Measurements from ENCODE around the gene RDX. TPM values are rescaled to one million over a fixed set of nuclear protein-coding genes. Genes with fewer than 3 reads are reported as not detected.

The RDX gene
- total RNA-seq, 1 experiment from 2014 or later = 250 TPM

GRCh38 chr11:110158317-110159200 lies 137.9 kb downstream of the RDX start:
- no peaks in the 10 kb centered on the region for H3K27me3 ChIP-seq (replicated peaks; ENCODE audit: control insufficient read depth, insufficient read depth, low read length)
- BruUV-seq (replicated peaks) = no TSS peak
- peaks cover 1% of the 10 kb centered on the region; the same call in 1 of the 2 replicates for H3K36me3 ChIP-seq (ENCODE audit: control insufficient read depth, insufficient read depth, low read length)
- Mint-ChIP-seq H3K4me3 (ENCODE audit: unreplicated experiment) (no peak overlapping the region), H3K27me3 (ENCODE audit: insufficient read depth, unreplicated experiment) (no peaks in the 10 kb centered on the region), H3K9me3 (ENCODE audit: unreplicated experiment) (no peaks in the 10 kb centered on the region), H3K36me3 (ENCODE audit: insufficient read depth, unreplicated experiment) (peaks cover 44% of the 10 kb centered on the region), H3K4me1 (ENCODE audit: low read depth, unreplicated experiment) (peaks cover 16% of the 10 kb centered on the region), H3K27ac (ENCODE audit: unreplicated experiment) (peak overlapping the region; percentile 19)
- H3K9me3 ChIP-seq = no peaks in the 10 kb centered on the region
- peaks cover 11% of the 10 kb centered on the region for H3K4me1 ChIP-seq
- ChIA-PET POLR2A (no interaction called here), CTCF (no interaction called here)
- no peak overlapping the region for H3K4me3 ChIP-seq (ENCODE audit: low read depth, low read length)
- TF ChIP-seq CTCF (IDR thresholded peaks at IDR 0.05; ENCODE audit: insufficient read depth in 1 of 2, low read depth in 1 of 2, low read length in 1 of 2, severe bottlenecking in 1 of 2, unreplicated experiment in 1 of 2) = no peak
- peak in 1 of 2 experiments; percentile 46 for DNase-seq
- intact Hi-C loops (cut with micrococcal nuclease; ENCODE audit: unreplicated experiment) = no loop called here

- Histone ChIP-seq H3K27me3 (replicated peaks; ENCODE audit: control insufficient read depth, insufficient read depth, low read length) (no peaks in the 10 kb centered on the region), H3K36me3 (ENCODE audit: control insufficient read depth, insufficient read depth, low read length) (peaks cover 1% of the 10 kb centered on the region; the same call in 1 of the 2 replicates), H3K4me3 (ENCODE audit: low read depth, low read length) (no peak overlapping the region), H3K9me3 (no peaks in the 10 kb centered on the region), H3K4me1 (peaks cover 11% of the 10 kb centered on the region)
- Mint-ChIP-seq H3K4me3 (ENCODE audit: unreplicated experiment) (no peak overlapping the region), H3K27me3 (ENCODE audit: insufficient read depth, unreplicated experiment) (no peaks in the 10 kb centered on the region), H3K27ac (ENCODE audit: unreplicated experiment) (no peak overlapping the region), H3K9me3 (ENCODE audit: unreplicated experiment) (no peaks in the 10 kb centered on the region), H3K36me3 (ENCODE audit: insufficient read depth, unreplicated experiment) (peaks cover 38% of the 10 kb centered on the region), H3K4me1 (ENCODE audit: low read depth, unreplicated experiment) (peaks cover 16% of the 10 kb centered on the region)
- ChIA-PET POLR2A (no interaction called here), CTCF (no interaction called here)
- DNase-seq = no peak
- no peak for TF ChIP-seq CTCF (IDR thresholded peaks at IDR 0.05; ENCODE audit: insufficient read depth in 1 of 2, low read depth in 1 of 2, low read length in 1 of 2, severe bottlenecking in 1 of 2, unreplicated experiment in 1 of 2)
- intact Hi-C loops (cut with micrococcal nuclease; ENCODE audit: unreplicated experiment) = no loop called here
- no TSS peak for BruUV-seq (replicated peaks)
These were observed 139.9 kb downstream of the RDX start for GRCh38 chr11:110156503-110156902.

- DNase-seq = no peak
- no peaks in the 10 kb centered on the region for H3K27me3 ChIP-seq (replicated peaks; ENCODE audit: control insufficient read depth, insufficient read depth, low read length)
- H3K4me3 ChIP-seq (ENCODE audit: low read depth, low read length) = no peak overlapping the region
- ChIA-PET POLR2A (no interaction called here), CTCF (no interaction called here)
- Mint-ChIP-seq H3K27ac (ENCODE audit: unreplicated experiment) (no peak overlapping the region), H3K4me1 (ENCODE audit: low read depth, unreplicated experiment) (peaks cover 12% of the 10 kb centered on the region), H3K4me3 (ENCODE audit: unreplicated experiment) (no peak overlapping the region), H3K9me3 (ENCODE audit: unreplicated experiment) (no peaks in the 10 kb centered on the region), H3K36me3 (ENCODE audit: insufficient read depth, unreplicated experiment) (peaks cover 37% of the 10 kb centered on the region), H3K27me3 (ENCODE audit: insufficient read depth, unreplicated experiment) (no peaks in the 10 kb centered on the region)
- H3K4me1 ChIP-seq = peaks cover 8% of the 10 kb centered on the region
- intact Hi-C loops (cut with micrococcal nuclease; ENCODE audit: unreplicated experiment) = loop anchor here (5.0 kb wide), 1 partner anchor 371 kb away; no protein-coding TSS in a partner anchor
- H3K36me3 ChIP-seq (ENCODE audit: control insufficient read depth, insufficient read depth, low read length) = no peaks in the 10 kb centered on the region
- no peak for TF ChIP-seq CTCF (IDR thresholded peaks at IDR 0.05; ENCODE audit: insufficient read depth in 1 of 2, low read depth in 1 of 2, low read length in 1 of 2, severe bottlenecking in 1 of 2, unreplicated experiment in 1 of 2)
- H3K9me3 ChIP-seq = no peaks in the 10 kb centered on the region
- BruUV-seq (replicated peaks) = no TSS peak
These were observed 142.9 kb downstream of the RDX start for GRCh38 chr11:110153474-110153873.
